Vagina (tissue), 2 donors: ENCODE results near the gene MYO1F.

Source experiments
- CTCF ChIP-seq, 3 experiments: fragments of 450-650 bp in 2 of 3; fragments of 200-600 bp in 1 of 3; sonication (generic) in 1 of 3; IDR thresholded peaks; one replicate each; pipeline ENCODE4 v1.5.1; 2017 to 2019; ENCODE audit warnings: antibody characterized with exemption in 3 of 3, mild to moderate bottlenecking in 2 of 3, moderate library complexity in 2 of 3
- POLR2A ChIP-seq, 2 donors: fragments of 450-650 bp; IDR thresholded peaks; one replicate each; pipeline ENCODE4 v1.6.1; 2017; ENCODE audit warnings: antibody characterized with exemption in 2 of 2, mild to moderate bottlenecking in 2 of 2, moderate library complexity in 2 of 2
- POLR2AphosphoS5 ChIP-seq, 2 donors: sonication (generic); formaldehyde crosslinking; IDR thresholded peaks; one replicate each; pipeline ENCODE4 v1.9.0; 2017; ENCODE audit warnings: antibody characterized with exemption in 2 of 2, mild to moderate bottlenecking in 2 of 2, low read depth in 1 of 2; ENCODE audit not compliant: insufficient read depth in 1 of 2

- no peak for TF ChIP-seq CTCF (IDR thresholded peaks at IDR 0.05)
- TF ChIP-seq POLR2A (IDR thresholded peaks at IDR 0.05): no peak
- no peak for TF ChIP-seq POLR2AphosphoS5 (IDR thresholded peaks at IDR 0.05; ENCODE audit: insufficient read depth in 1 of 2, low read depth in 1 of 2)
Observed at GRCh38 chr19:8601796-8602195, 24.6 kb upstream of the MYO1F start.
